PC-9 (cell line): ENCODE measurements around the gene RIMBP2.

ENCODE experiments used
- EZH2 ChIP-seq: fragments of 200-600 bp; sonication (generic); IDR thresholded peaks from 2 replicates; pipeline ENCODE4 v1.8.0; 2017; ENCODE audit warnings: antibody characterized with exemption, low read depth
- TF ChIP-seq, protein P1 (sequence below): fragments of 200-600 bp; sonication (generic); conservative IDR thresholded peaks from 2 replicates; pipeline ENCODE4 v1.6.1; 2017; ENCODE audit warnings: mixed run types, antibody characterized with exemption, mild to moderate bottlenecking, moderate library complexity

DNA sequence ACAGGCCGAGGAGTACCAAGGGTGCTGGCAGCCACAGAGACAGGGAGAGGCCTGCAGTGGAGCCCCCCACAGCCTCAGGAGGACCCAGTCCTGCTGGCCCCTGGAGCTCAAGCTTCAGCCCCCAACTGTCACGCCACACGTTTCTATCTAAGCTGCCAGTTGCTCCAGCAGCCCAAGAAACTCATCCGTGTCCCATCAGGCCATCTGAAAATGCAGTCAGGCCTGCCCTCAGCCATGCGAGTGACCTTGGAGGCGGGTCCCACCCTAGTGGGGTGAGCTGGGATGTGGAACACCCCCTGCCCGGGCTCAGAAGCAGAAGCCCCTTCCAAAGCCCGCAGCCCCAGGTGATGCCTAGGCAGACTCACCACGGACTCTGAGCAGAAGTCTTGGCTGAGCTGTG is 158.9 kb downstream of the RIMBP2 start:
- TF ChIP-seq, protein P1, sequence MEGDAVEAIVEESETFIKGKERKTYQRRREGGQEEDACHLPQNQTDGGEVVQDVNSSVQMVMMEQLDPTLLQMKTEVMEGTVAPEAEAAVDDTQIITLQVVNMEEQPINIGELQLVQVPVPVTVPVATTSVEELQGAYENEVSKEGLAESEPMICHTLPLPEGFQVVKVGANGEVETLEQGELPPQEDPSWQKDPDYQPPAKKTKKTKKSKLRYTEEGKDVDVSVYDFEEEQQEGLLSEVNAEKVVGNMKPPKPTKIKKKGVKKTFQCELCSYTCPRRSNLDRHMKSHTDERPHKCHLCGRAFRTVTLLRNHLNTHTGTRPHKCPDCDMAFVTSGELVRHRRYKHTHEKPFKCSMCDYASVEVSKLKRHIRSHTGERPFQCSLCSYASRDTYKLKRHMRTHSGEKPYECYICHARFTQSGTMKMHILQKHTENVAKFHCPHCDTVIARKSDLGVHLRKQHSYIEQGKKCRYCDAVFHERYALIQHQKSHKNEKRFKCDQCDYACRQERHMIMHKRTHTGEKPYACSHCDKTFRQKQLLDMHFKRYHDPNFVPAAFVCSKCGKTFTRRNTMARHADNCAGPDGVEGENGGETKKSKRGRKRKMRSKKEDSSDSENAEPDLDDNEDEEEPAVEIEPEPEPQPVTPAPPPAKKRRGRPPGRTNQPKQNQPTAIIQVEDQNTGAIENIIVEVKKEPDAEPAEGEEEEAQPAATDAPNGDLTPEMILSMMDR, result no peak
- TF ChIP-seq EZH2, result no peak
